Hematopoietic multipotent progenitor cell treated with erythropoietin and hydrocortisone succinate and interleukin-3 and kit ligand, for 8 days (in vitro differentiated cells): ENCODE data around the gene GYS1.

Experiments used
- DNase-seq: peaks from one replicate; pipeline ENCODE4 v3.0.0-alpha.2; 2015

Gene GYS1

GRCh38 chr19:48962849-48963165, 30.3 kb downstream of the GYS1 start:
- no peak for DNase-seq

- peak; percentile 89 for DNase-seq
Measured at GRCh38 chr19:48962029-48962848, 30.9 kb downstream of the GYS1 start.

- DNase-seq = no peak
Measured at GRCh38 chr19:48961673-48962028, 31.5 kb downstream of the GYS1 start.

GRCh38 chr19:48961051-48961649, 32.0 kb downstream of the GYS1 start:
- DNase-seq = no peak

GRCh38 chr19:48959341-48960239, 33.5 kb downstream of the GYS1 start:
- DNase-seq = no peak

GRCh38 chr19:48958006-48958405, 35.1 kb downstream of the GYS1 start:
- DNase-seq = no peak

GRCh38 chr19:48955308-48955958, 37.7 kb downstream of the GYS1 start:
- DNase-seq = no peak

- DNase-seq = peak; percentile 99
Measured at GRCh38 chr19:48954595-48955307, 38.4 kb downstream of the GYS1 start, which contains the start of gene BAX. Gene BAX, plus strand, starts transcription at chr19:48954875. Its CDS starts 54 bp downstream, at chr19:48954929.

GRCh38 chr19:48953990-48954594, 39.0 kb downstream of the GYS1 start:
- no peak for DNase-seq

- no peak for DNase-seq
Measured at GRCh38 chr19:48953141-48953540, 40.0 kb downstream of the GYS1 start.

GRCh38 chr19:48950830-48951519, 42.1 kb downstream of the GYS1 start:
- DNase-seq = no peak

- DNase-seq = no peak
Measured at GRCh38 chr19:48950159-48950558, 43.0 kb downstream of the GYS1 start.

- DNase-seq = no peak
Measured at GRCh38 chr19:48947258-48947542, 45.9 kb downstream of the GYS1 start.

- no peak for DNase-seq
Measured at GRCh38 chr19:48946463-48947257, 46.4 kb downstream of the GYS1 start.

GRCh38 chr19:48945817-48946216, 47.3 kb downstream of the GYS1 start:
- DNase-seq = no peak

- DNase-seq = no peak
Measured at GRCh38 chr19:48945415-48945814, 47.7 kb downstream of the GYS1 start.

GRCh38 chr19:48943081-48943480, 50.0 kb downstream of the GYS1 start:
- DNase-seq = no peak

GRCh38 chr19:48940902-48941301, 52.2 kb downstream of the GYS1 start:
- DNase-seq = no peak

GRCh38 chr19:48938256-48938655, 54.9 kb downstream of the GYS1 start:
- no peak for DNase-seq

- DNase-seq = no peak
Measured at GRCh38 chr19:48935864-48936263, 57.2 kb downstream of the GYS1 start.

GRCh38 chr19:48934837-48935236, 58.3 kb downstream of the GYS1 start:
- no peak for DNase-seq
